ENCODE data around the gene PDLIM4. TPM values are rescaled to one million over a fixed set of nuclear protein-coding genes. Genes with fewer than 3 reads are reported as not detected.

Gene PDLIM4
- total RNA-seq, 1 donor from 2014 or later: 47.8 TPM

DNA sequence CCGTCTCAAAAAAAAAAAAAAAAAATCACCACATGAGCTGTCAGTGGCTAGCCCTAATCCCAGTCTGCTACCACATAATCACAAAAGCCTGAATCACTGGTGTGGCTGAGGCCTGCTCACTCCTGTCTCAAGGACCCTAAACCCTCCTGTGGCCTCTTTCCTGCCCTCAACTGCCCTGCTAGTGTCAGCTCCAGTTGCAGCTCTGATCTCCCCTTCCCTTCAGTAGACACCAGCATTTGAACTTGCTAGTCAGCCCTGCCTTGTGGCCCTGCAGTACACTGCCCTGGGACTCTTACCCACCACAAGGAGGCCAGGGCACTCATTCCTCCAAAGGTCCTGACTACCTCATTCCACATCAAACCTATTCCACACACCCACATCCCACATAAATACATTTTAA is 20.4 kb upstream of the PDLIM4 start:
- H3K4me3 Mint-ChIP-seq (ENCODE audit: unreplicated experiment): no peak overlapping the region
- no peak for DNase-seq (ENCODE audit: extremely low spot score, unreplicated experiment)
- H3K9me3 Mint-ChIP-seq (ENCODE audit: unreplicated experiment): peaks cover 9% of the 10 kb centered on the region
- TF ChIP-seq, protein P1, sequence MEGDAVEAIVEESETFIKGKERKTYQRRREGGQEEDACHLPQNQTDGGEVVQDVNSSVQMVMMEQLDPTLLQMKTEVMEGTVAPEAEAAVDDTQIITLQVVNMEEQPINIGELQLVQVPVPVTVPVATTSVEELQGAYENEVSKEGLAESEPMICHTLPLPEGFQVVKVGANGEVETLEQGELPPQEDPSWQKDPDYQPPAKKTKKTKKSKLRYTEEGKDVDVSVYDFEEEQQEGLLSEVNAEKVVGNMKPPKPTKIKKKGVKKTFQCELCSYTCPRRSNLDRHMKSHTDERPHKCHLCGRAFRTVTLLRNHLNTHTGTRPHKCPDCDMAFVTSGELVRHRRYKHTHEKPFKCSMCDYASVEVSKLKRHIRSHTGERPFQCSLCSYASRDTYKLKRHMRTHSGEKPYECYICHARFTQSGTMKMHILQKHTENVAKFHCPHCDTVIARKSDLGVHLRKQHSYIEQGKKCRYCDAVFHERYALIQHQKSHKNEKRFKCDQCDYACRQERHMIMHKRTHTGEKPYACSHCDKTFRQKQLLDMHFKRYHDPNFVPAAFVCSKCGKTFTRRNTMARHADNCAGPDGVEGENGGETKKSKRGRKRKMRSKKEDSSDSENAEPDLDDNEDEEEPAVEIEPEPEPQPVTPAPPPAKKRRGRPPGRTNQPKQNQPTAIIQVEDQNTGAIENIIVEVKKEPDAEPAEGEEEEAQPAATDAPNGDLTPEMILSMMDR (IDR thresholded peaks at IDR 0.05): no peak
- H3K27ac Mint-ChIP-seq (ENCODE audit: unreplicated experiment): no peak overlapping the region
- peaks cover 5% of the 10 kb centered on the region for H3K27me3 Mint-ChIP-seq (ENCODE audit: unreplicated experiment)
- H3K4me1 Mint-ChIP-seq (ENCODE audit: unreplicated experiment): no peaks in the 10 kb centered on the region
- no peaks in the 10 kb centered on the region for H3K36me3 Mint-ChIP-seq (ENCODE audit: unreplicated experiment)

DNA sequence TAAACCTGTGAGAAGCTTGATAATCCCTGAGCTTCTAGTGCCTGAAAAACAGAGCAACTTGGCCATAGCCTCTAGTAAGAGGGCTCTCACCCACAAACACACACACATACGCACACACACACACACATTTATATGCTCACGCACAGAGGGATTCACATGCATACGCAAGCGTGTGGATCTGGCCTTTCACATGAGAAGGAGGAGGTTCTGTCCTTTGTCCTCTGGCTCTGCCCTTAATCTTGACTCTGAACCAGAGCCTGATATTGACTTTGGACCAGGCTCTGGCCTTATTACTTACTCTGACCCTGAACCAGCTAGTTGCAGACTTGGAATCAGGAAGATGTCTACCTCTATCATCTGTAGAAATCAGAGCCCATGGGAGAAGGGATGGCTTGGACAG is 19.8 kb upstream of the PDLIM4 start:
- no peak overlapping the region for H3K27ac Mint-ChIP-seq (ENCODE audit: unreplicated experiment)
- TF ChIP-seq, protein P1 (IDR thresholded peaks at IDR 0.05): no peak
- no peaks in the 10 kb centered on the region for H3K36me3 Mint-ChIP-seq (ENCODE audit: unreplicated experiment)
- no peak for DNase-seq (ENCODE audit: extremely low spot score, unreplicated experiment)
- no peaks in the 10 kb centered on the region for H3K4me1 Mint-ChIP-seq (ENCODE audit: unreplicated experiment)
- H3K4me3 Mint-ChIP-seq (ENCODE audit: unreplicated experiment): no peak overlapping the region
- H3K9me3 Mint-ChIP-seq (ENCODE audit: unreplicated experiment): peaks cover 9% of the 10 kb centered on the region
- peaks cover 3% of the 10 kb centered on the region for H3K27me3 Mint-ChIP-seq (ENCODE audit: unreplicated experiment)

DNA sequence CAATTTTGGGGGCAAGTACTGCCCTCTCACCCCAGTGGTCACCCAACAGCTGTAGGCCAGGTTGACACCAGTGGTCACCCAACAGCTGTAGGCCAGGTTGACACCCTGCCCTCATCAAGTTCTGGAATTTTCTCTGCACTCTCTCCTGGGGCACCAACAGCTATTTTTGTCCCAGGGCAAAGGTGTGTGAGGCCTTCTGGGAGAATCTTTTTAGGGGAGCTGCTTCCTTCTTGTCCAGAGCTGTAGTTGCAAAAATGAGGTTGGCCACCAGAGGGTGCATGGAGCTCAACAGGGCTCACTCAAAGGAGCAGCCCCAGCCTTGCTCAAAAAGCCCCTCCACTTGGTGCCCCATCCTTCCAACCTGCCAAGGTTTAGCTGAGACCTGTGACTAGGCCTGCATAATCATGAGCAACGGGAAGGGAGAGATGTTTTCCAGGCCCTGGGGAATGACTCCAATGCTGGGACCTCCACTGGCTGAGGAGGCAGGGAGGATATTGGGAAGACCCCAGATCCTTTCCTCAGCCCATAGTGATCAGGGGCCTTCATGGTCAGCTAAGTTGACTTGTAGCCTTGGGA is 19.2 kb upstream of the PDLIM4 start:
- H3K9me3 Mint-ChIP-seq (ENCODE audit: unreplicated experiment): peaks cover 9% of the 10 kb centered on the region
- H3K4me3 Mint-ChIP-seq (ENCODE audit: unreplicated experiment): no peak overlapping the region
- TF ChIP-seq, protein P1 (IDR thresholded peaks at IDR 0.05): peak; percentile 89
- H3K27me3 Mint-ChIP-seq (ENCODE audit: unreplicated experiment): peaks cover 6% of the 10 kb centered on the region
- H3K36me3 Mint-ChIP-seq (ENCODE audit: unreplicated experiment): no peaks in the 10 kb centered on the region
- no peak for DNase-seq (ENCODE audit: extremely low spot score, unreplicated experiment)
- H3K4me1 Mint-ChIP-seq (ENCODE audit: unreplicated experiment): no peaks in the 10 kb centered on the region
- no peak overlapping the region for H3K27ac Mint-ChIP-seq (ENCODE audit: unreplicated experiment)

DNA sequence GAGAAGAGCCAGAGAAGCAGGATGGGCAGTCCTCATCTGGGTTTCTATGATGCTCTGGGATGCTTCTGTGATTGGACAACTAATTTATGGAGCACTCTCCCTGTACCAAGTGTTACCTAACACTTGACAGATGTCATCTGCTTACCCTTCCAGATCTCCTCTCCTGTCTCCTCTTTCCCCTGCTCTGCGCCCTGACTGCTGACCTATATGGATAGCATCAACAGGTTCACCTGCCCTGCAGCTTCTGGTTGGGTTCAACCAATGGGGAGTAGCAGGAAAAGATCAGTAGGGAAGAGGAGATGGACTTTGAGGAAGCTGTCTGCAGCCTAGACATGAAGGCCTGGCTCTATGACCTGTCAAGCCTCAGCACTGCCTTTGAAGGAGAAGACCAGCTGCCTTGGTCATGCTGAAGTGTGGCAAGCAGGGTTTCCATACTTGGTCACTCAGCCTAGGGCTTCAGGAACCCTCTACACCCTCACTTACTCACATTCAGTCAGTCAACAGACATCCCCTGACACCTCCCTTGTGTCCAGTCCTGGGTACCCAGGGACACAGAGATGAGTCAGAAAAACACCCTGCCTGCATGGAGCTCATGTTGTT is 18.5 kb upstream of the PDLIM4 start:
- Mint-ChIP-seq H3K4me3 (ENCODE audit: unreplicated experiment) (no peak overlapping the region), H3K4me1 (ENCODE audit: unreplicated experiment) (no peaks in the 10 kb centered on the region), H3K27me3 (ENCODE audit: unreplicated experiment) (peaks cover 6% of the 10 kb centered on the region), H3K36me3 (ENCODE audit: unreplicated experiment) (no peaks in the 10 kb centered on the region), H3K27ac (ENCODE audit: unreplicated experiment) (no peak overlapping the region), H3K9me3 (ENCODE audit: unreplicated experiment) (peaks cover 10% of the 10 kb centered on the region)
- TF ChIP-seq, protein P1 (IDR thresholded peaks at IDR 0.05): no peak
- no peak for DNase-seq (ENCODE audit: extremely low spot score, unreplicated experiment)

DNA sequence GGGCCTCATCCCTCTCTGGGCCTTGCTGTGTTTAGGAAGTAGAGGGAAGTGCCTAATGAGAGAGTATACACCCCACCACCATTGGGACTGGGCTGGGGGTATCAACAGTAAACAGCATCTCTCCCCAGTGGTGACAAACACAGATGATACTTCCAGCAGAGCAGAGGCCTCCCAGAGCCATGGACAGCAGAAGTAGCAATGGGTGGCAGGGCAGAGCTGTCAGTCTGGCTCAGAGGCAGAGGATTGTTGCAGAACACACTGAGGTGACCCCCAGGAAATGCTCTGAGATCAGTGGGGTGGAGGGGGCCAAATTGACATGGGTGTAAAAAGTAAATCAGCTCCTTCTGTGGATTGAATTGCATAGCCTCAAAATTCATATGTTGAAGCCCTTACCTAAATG is 17.7 kb upstream of the PDLIM4 start:
- Mint-ChIP-seq H3K9me3 (ENCODE audit: unreplicated experiment) (peaks cover 14% of the 10 kb centered on the region), H3K36me3 (ENCODE audit: unreplicated experiment) (peaks cover 2% of the 10 kb centered on the region), H3K4me3 (ENCODE audit: unreplicated experiment) (no peak overlapping the region), H3K27ac (ENCODE audit: unreplicated experiment) (no peak overlapping the region), H3K27me3 (ENCODE audit: unreplicated experiment) (peaks cover 6% of the 10 kb centered on the region), H3K4me1 (ENCODE audit: unreplicated experiment) (no peaks in the 10 kb centered on the region)
- TF ChIP-seq, protein P1 (IDR thresholded peaks at IDR 0.05): no peak
- DNase-seq (ENCODE audit: extremely low spot score, unreplicated experiment): no peak

Data from osteocyte (in vitro differentiated cells).